HG03060 (cell line): Measurements from ENCODE around the gene CCDC158.
"Not testable (repeated sequence)": the region's sequence is repeated elsewhere in the genome, so short reads cannot be mapped to it uniquely, and the experiment has no call there.

ENCODE experiments used
- ATAC-seq: cut with Tn5 transposase; IDR thresholded peaks from one replicate; pipeline ENCODE4 v1.9.1; 2021; ENCODE audit warnings: low read depth, moderate number of reproducible peaks; ENCODE audit not compliant: unreplicated experiment

CCDC158 gene

DNA sequence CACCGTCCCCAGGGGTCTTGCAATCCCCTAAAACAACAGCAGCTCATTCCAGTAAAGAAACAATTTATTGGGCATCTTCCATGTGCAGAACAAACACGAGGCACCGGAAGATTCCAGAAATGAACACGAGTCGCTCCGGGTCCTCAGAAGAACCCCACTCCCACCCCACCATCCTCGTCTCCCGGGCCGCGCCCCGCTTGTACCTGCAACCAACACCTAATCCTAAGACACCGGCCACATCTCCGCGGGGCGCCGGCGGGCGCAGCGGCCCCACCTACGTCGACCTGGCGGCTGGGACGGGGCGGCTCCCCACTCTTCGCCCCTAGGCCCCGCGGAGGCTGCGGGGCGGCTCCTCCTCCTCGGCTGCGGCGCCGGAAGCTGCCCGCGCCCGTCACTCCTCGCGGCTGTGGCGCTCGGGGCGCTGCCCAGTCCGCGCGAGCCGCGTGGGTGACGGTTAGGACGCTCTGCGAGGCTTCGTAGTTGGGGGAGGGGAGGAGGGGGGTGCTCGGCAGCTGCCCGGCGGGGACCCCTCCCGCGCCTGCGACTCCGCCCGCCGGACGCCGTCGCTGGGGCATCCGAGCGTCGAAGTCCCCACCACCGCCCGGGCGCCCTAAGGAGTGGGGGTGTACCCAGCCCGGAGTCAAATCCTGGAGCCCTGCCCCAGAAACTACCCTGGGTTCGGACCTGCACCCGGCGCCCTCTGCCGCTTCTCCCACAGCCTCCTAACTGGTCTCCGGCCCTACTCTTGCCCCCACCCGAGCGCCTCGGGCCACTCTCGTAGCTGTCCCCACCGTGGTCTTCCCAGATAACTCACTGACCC is at the start of gene CCDC158:
Gene CCDC158, minus strand, starts transcription at position 380 of the 820 bp plus-strand sequence. CDS start 17,934 bp downstream, outside the sequence.
- no peak for ATAC-seq

DNA sequence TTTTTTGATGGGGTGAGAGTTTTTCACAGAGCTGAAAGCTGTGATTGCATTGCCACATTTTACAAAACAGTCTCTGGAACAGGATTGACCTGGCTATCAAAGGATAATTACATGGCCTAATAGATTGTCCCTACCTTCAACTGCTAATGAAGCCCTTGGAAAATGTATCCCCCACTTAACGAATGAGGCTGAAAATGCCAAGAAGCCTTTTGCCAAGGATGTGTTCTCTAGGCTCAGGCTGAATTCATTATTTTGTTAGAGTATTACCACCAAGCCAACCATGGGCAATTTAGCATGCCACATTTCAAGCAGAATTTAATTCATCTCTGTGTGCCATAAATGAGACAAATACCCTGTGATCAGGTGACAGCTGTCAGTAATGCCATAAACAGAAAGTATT is 49.6 kb upstream of the CCDC158 start:
- ATAC-seq = no peak

DNA sequence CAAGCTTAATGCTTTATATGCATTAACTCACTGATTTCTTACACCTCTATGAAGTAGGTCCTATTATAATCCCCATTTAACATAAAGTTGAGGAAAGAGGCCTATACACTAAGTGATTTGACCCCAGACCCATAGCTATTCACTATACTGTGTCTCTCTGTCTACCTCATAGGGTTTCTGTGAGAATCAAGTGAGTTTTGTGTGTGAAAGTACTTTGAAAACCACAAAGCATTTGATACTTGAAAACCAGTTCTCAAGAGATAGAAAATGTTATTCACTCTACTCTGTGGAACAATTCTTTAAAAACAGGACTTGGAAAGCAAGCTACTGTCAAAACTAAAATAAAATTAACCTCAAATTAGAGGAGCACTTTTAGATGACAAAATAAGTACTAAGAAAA is 49.1 kb upstream of the CCDC158 start:
- no peak for ATAC-seq

- no peak for ATAC-seq
These were observed 42.6 kb upstream of the CCDC158 start for GRCh38 chr4:76463568-76463967.

- ATAC-seq = no peak
These were observed 38.4 kb upstream of the CCDC158 start for GRCh38 chr4:76459291-76459723.

DNA sequence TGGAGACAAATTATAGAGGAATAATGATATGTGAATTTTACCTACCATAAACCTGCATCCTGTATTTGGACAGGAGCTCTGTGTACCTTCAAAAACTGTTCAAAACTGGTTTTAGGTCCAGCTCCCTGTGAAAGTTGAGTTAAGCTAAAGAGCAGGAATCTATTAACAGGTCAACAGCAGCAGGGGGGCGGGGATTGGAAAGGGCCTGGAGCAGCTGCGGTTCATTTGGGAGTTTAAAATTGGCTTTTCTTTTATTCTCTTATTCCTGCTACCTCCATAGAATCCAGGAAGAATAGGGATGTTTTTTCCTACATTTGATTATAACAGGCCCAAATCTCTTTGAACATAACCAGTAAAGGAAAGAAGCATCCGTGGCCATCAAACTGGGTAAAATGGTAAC is 37.9 kb upstream of the CCDC158 start:
- ATAC-seq = no peak

- no peak for ATAC-seq
These were observed 37.4 kb upstream of the CCDC158 start for GRCh38 chr4:76458297-76458696.

DNA sequence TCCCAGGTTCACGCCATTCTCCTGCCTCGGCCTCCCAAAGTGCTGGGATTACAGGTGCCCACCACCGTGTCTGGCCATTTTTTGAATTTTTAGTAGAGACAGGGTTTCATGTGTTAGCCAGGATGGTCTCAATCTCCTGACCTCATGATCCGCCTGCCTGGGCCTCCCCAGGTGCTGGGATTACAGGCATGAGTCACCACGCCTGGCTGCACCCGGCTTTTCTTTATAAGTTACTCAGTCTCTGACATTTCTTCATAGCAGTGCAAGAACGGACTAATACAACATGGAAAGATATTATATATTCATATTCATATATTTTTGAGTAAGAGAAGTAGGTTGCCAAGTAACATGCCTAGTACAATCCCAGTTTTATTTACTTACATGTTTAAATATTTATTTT is 36.9 kb upstream of the CCDC158 start:
- ATAC-seq = no peak

DNA sequence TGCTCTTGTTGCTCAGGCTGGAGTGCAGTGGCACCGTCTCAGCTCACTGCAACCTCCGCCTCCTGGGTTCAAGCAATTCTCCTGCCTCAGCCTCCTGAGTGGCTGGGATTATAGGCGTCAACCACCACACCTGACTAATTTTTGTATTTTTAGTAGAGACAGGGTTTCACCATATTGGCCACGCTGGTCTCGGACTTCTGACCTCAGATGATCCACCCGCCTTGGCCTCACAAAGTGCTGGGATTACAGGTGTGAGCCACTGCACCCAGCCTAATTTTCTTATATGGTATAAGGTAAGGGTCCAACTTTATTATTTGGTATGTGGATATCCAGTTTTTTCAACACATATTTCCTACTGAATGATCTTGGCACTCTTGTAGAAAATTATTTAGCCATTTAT is 33.1 kb upstream of the CCDC158 start:
- ATAC-seq = not testable (repeated sequence)

DNA sequence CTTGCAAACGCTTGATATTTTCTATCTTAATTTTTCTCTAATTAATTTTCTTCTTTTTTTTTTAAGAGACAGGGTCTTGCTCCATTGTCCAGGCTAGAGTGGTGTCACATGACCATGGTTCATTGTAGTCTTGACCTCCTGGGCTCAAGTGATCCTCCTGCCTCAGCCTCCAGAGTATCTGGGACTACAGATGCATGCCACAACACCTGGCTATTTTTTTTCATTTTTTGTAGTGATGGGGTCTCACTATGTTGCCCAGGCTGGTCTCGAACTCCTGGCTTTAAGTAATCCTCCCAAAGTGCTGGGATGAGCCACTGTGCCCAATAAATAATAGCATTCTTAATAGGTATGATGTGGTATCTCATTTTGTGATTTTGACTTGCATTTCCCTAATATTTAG is 32.3 kb upstream of the CCDC158 start:
- no peak for ATAC-seq

GRCh38 chr4:76449833-76450232 is 28.9 kb upstream of the CCDC158 start:
- ATAC-seq = no peak

- no peak for ATAC-seq
These were observed 28.4 kb upstream of the CCDC158 start for GRCh38 chr4:76449362-76449767.

DNA sequence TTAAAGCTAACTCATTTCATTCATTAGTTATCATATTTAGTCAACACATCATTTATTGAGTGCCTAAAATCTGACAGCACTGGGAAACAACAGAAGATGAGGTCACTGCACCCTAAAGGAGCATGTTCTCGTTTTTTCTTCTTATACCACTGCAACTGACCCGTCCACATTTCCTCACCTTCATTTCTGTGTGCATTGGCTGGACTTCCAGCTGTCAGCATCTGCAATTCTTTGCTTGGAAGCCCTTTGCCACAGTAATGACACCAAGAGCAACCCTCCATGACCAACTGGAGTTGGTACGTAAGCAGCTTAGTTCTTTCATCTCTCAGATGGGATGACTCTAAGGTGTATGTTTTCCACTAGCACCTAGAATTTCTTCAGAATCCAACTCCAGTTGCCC is 27.3 kb upstream of the CCDC158 start:
- no peak for ATAC-seq

GRCh38 chr4:76447393-76447851 is 26.5 kb upstream of the CCDC158 start:
- no peak for ATAC-seq

GRCh38 chr4:76445911-76446310 is 25.0 kb upstream of the CCDC158 start:
- no peak for ATAC-seq

- ATAC-seq = no peak
These were observed 22.4 kb upstream of the CCDC158 start for GRCh38 chr4:76443376-76443775.

DNA sequence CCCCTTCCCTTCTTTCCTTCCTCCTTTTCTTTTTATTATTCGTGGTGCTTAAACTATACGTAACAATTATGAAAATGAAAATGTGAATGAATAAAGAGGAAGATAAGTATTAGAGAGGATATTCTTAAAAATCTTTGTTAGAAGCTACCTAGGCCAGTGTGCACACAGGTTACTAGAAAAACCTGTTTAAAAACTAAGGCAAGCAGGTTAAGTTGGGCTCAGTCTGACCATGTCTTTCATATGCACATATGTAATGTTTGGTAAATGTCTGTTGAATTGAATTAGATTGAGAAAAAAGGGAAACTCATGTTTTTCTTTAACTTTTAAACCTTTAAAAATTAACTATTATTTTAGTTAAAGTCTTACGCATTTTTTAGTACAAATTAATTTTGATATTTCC is 21.9 kb upstream of the CCDC158 start:
- no peak for ATAC-seq

- ATAC-seq = no peak
These were observed 20.9 kb upstream of the CCDC158 start for GRCh38 chr4:76441881-76442280.

- ATAC-seq = no peak
These were observed 18.6 kb upstream of the CCDC158 start for GRCh38 chr4:76439491-76439890.

- no peak for ATAC-seq
These were observed 14.8 kb upstream of the CCDC158 start for GRCh38 chr4:76435528-76436319.

DNA sequence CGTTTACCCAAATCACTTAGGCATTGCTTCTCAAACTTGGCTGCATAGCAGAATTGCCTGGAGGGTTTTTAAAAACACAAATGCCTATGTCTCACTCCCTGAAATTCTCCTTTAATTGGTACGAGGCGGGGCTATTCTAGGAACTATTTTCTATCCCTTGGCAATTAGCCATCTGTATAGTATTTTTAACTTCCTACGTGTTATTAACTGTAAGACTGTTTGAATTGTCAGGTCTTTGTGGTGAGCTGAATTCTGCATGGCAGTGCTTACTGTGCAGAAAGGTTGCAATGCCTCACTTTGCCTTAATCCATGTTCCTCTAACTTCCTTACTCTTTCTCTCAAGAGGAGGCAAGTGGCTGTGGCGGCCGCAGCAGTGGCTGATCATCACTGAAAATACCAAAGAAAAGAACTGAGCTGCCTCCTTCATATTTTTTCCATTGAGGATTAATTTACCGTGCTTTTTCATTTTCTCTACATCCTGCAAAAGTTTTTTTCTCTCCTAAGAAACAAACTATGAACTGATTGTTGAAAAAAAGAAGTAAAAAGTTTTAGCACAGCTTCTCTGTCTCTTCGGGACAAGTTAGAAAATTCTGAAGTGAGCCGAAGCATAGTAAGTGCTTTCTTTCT is 14.1 kb upstream of the CCDC158 start, which contains the start of gene SHROOM3:
Gene SHROOM3, plus strand, starts transcription at position 329 of the 627 bp plus-strand sequence. CDS start 824 bp downstream, outside the sequence.
- no peak for ATAC-seq
